Neural progenitor cell (in vitro differentiated cells): ENCODE results near the gene SNX1. TPM values are rescaled to one million over a fixed set of nuclear protein-coding genes. Genes with fewer than 3 reads are reported as not detected.
A peak's percentile ranks its signal among the peaks of the same experiment; 100 is the strongest.

Experiments used
- DNase-seq: peaks from one replicate; pipeline ENCODE4 v3.0.0-alpha.2; 2016; ENCODE audit warnings: low spot score
- H2AFZ ChIP-seq: fragments of 200-600 bp; sonication (generic); replicated peaks from 2 replicates; pipeline ENCODE4 v1.6.1; 2016; ENCODE audit warnings: antibody characterized with exemption
- H3F3A ChIP-seq: fragments of 200-600 bp; sonication (generic); 2 replicates; pipeline ENCODE4 v1.6.1; 2016; ENCODE audit warnings: antibody characterized with exemption, low read depth
- H3K27ac ChIP-seq: fragments of 200-600 bp; sonication (generic); 2 replicates; pipeline ENCODE4 v1.5.1; 2016; ENCODE audit warnings: mild to moderate bottlenecking
- H3K27me3 ChIP-seq: fragments of 200-600 bp; sonication (generic); 2 replicates; pipeline ENCODE4 v1.6.1; 2016; ENCODE audit warnings: mild to moderate bottlenecking, moderate library complexity
- H3K36me3 ChIP-seq: fragments of 200-600 bp; sonication (generic); 2 replicates; pipeline ENCODE4 v1.5.1; 2016
- H3K4me1 ChIP-seq: fragments of 200-600 bp; sonication (generic); 2 replicates; pipeline ENCODE4 v1.6.1; 2016; ENCODE audit warnings: mixed run types
- H3K4me2 ChIP-seq: fragments of 200-600 bp; sonication (generic); 2 replicates; pipeline ENCODE4 v1.6.1; 2016
- H3K4me3 ChIP-seq: fragments of 200-600 bp; sonication (generic); 2 replicates; pipeline ENCODE4 v1.5.1; 2016
- H3K79me2 ChIP-seq: fragments of 200-600 bp; sonication (generic); 2 replicates; pipeline ENCODE4 v1.6.1; 2016; ENCODE audit warnings: low read depth
- H3K9ac ChIP-seq: fragments of 200-600 bp; sonication (generic); 2 replicates; pipeline ENCODE4 v1.6.1; 2016
- H3K9me3 ChIP-seq: fragments of 200-600 bp; sonication (generic); 2 replicates; pipeline ENCODE4 v1.5.1; 2016; ENCODE audit warnings: low read depth
- H4K20me1 ChIP-seq: fragments of 200-600 bp; sonication (generic); 2 replicates; pipeline ENCODE4 v1.6.1; 2016; ENCODE audit warnings: low read depth
- H3K27ac Mint-ChIP-seq: 3 replicates; pipeline ENCODE4 v1.8.0; 2021; ENCODE audit warnings: mixed read lengths
- H3K27me3 Mint-ChIP-seq: 2 replicates; pipeline ENCODE4 v1.8.0; 2022; ENCODE audit warnings: low read depth, mild to moderate bottlenecking, inconsistent platforms, moderate library complexity, mixed read lengths; ENCODE audit not compliant: insufficient read depth
- H3K36me3 Mint-ChIP-seq: 3 replicates; pipeline ENCODE4 v1.8.0; 2021; ENCODE audit warnings: mixed read lengths
- H3K4me1 Mint-ChIP-seq: 3 replicates; pipeline ENCODE4 v1.8.0; 2021; ENCODE audit warnings: mixed read lengths
- H3K4me3 Mint-ChIP-seq: 3 replicates; pipeline ENCODE4 v1.8.0; 2021; ENCODE audit warnings: mild to moderate bottlenecking, moderate library complexity, mixed read lengths
- H3K9me3 Mint-ChIP-seq: 3 replicates; pipeline ENCODE4 v1.8.0; 2020; ENCODE audit warnings: mixed read lengths
- CTCF ChIP-seq: fragments of 200-600 bp; sonication (generic); IDR thresholded peaks from 2 replicates; pipeline ENCODE4 v1.5.1; 2017; ENCODE audit warnings: antibody characterized with exemption, mild to moderate bottlenecking
- EZH2 ChIP-seq: fragments of 200-600 bp; sonication (generic); IDR thresholded peaks from 2 replicates; pipeline ENCODE4 v1.6.1; 2017; ENCODE audit warnings: antibody characterized with exemption, mild to moderate bottlenecking, moderate library complexity
- EZH2phosphoT487 ChIP-seq: fragments of 200-600 bp; sonication (generic); IDR thresholded peaks from 2 replicates; pipeline ENCODE4 v1.6.1; 2017; ENCODE audit warnings: antibody characterized with exemption
- total RNA-seq: library from RNA; depleted of rRNA; stranded (reverse); fragments of >200 nt; gene quantifications from 2 replicates; pipeline ENCODE4 v1.2.3, GENCODE V29; 2015; ENCODE audit warnings: low replicate concordance

Gene SNX1
- total RNA-seq, 1 donor from 2014 or later, result 24.0 TPM

DNA sequence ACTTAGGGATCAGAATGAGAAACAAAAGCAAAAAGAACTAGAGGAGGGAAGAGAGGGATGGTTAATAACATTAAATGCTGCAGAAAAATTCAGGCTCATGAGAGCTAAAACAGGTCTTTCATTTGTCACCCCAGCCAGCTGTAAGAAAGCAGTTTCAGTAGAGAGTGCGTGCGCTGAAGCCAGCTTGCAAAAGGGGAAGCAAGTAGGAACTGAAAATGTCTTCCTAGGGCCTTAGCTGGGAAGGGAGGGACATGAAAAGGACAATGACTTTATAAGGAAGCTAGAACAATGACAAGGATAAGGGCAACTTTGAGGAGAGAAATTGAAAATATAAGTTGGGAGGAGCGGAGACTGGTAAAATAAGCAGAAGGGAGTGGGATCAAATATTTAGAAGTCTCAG is 5.3 kb upstream of the SNX1 start:
- no peaks in the 10 kb centered on the region for H3K9me3 ChIP-seq
- H4K20me1 ChIP-seq, result no peaks in the 10 kb centered on the region
- no peak for TF ChIP-seq EZH2phosphoT487
- TF ChIP-seq CTCF, result no peak
- no peak for TF ChIP-seq EZH2
- no peaks in the 10 kb centered on the region for H3K27me3 ChIP-seq
- Mint-ChIP-seq H3K27me3 (peaks cover under 1% of the 10 kb centered on the region), H3K36me3 (peaks cover 13% of the 10 kb centered on the region), H3K4me1 (peaks cover 33% of the 10 kb centered on the region), H3K27ac (no peak overlapping the region), H3K9me3 (no peaks in the 10 kb centered on the region), H3K4me3 (no peak overlapping the region)
- H3K9ac ChIP-seq, result no peak overlapping the region
- no peak overlapping the region for H3K4me2 ChIP-seq
- H3K36me3 ChIP-seq, result peaks cover 16% of the 10 kb centered on the region
- peaks cover 12% of the 10 kb centered on the region for H3F3A ChIP-seq
- no peak for DNase-seq
- H3K79me2 ChIP-seq, result peaks cover 56% of the 10 kb centered on the region
- no peak overlapping the region for H3K27ac ChIP-seq
- H3K4me1 ChIP-seq, result peaks cover 14% of the 10 kb centered on the region
- H2AFZ ChIP-seq, result no peak overlapping the region
- H3K4me3 ChIP-seq, result no peak overlapping the region

GRCh38 chr15:64092075-64092820 is 3.5 kb upstream of the SNX1 start:
- Histone ChIP-seq H3K4me1 (peaks cover 16% of the 10 kb centered on the region), H3K4me3 (peak overlapping the region; percentile 79), H3K27ac (no peak overlapping the region), H3K27me3 (no peaks in the 10 kb centered on the region), H3K36me3 (peaks cover 16% of the 10 kb centered on the region), H4K20me1 (peaks cover 12% of the 10 kb centered on the region), H2AFZ (no peak overlapping the region), H3K79me2 (peaks cover 71% of the 10 kb centered on the region), H3K9ac (no peak overlapping the region), H3F3A (peaks cover 24% of the 10 kb centered on the region), H3K9me3 (no peaks in the 10 kb centered on the region), H3K4me2 (peak overlapping the region; percentile 84)
- H3K27me3 Mint-ChIP-seq, result peaks cover 2% of the 10 kb centered on the region
- no peak for DNase-seq
- H3K9me3 Mint-ChIP-seq, result no peaks in the 10 kb centered on the region
- TF ChIP-seq CTCF (peak; percentile 26), EZH2phosphoT487 (no peak)
- peaks cover 11% of the 10 kb centered on the region for H3K36me3 Mint-ChIP-seq
- H3K27ac Mint-ChIP-seq, result no peak overlapping the region
- peak overlapping the region; percentile 98 for H3K4me3 Mint-ChIP-seq
- peaks cover 42% of the 10 kb centered on the region for H3K4me1 Mint-ChIP-seq

DNA sequence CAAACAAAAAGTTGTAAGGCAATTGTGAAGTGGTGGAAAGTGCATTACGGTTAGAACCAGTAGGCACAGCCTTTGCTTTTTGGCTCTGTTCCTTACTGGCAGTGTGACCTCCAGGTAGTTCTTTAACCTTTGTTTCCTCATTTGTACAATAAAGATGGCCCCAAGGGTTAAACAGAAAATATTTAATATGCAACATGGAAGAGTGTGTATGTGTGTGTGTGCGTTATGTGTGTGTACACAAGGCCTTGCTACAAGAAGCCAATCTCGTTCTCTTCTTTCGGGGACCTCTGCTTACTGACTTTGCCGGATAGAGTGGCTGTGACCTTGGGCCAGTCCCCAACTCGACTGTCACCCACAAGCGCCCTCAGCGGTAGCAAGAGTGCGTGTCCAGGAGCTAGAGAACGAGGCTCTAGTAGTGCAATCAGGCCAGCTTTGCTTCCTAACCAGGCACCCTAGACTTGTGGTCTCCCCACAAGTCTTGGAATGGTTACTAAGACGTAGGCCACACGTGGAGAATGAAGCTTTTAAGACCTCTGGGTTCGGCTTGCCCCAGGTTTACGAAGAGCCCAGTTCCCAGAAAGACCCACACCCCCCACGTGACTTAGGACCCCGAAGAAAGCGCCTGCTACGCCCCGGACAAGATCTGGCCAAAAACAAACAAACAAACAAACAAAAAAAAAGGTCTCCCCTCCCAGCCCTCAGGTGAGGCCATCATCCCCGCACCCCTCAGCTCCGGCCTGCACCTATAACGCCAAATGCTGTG is 2.7 kb upstream of the SNX1 start:
- Histone ChIP-seq H3K9ac (peak overlapping the region; percentile 34), H3K4me2 (peak overlapping the region; percentile 84), H3K27me3 (no peaks in the 10 kb centered on the region), H3K4me3 (peak overlapping the region; percentile 79), H3K79me2 (peaks cover 73% of the 10 kb centered on the region), H4K20me1 (peaks cover 20% of the 10 kb centered on the region), H2AFZ (peak overlapping the region; percentile 95), H3F3A (peaks cover 24% of the 10 kb centered on the region), H3K9me3 (no peaks in the 10 kb centered on the region), H3K36me3 (peaks cover 8% of the 10 kb centered on the region), H3K4me1 (peaks cover 24% of the 10 kb centered on the region), H3K27ac (no peak overlapping the region)
- Mint-ChIP-seq H3K27ac (peak overlapping the region; percentile 98), H3K27me3 (peaks cover 2% of the 10 kb centered on the region), H3K36me3 (peaks cover 4% of the 10 kb centered on the region), H3K4me3 (peak overlapping the region; percentile 98), H3K9me3 (no peaks in the 10 kb centered on the region), H3K4me1 (peaks cover 50% of the 10 kb centered on the region)
- peak; percentile 61 for DNase-seq
- TF ChIP-seq EZH2, result no peak
- TF ChIP-seq CTCF, result peak; percentile 4
